ENCODE measurements around the gene DNAJC8. TPM values are rescaled to one million over a fixed set of nuclear protein-coding genes. Genes with fewer than 3 reads are reported as not detected.

DNAJC8 gene
- total RNA-seq, 3 donors from 2014 or later (not counting 1 experiment from before 2014, with no cell fraction given): 85.3 to 85.9 (median 85.4) TPM

- no peak overlapping the region for H3K27ac Mint-ChIP-seq
- H3K4me1 ChIP-seq (ENCODE audit: control insufficient read depth, insufficient read depth, low read length): peaks cover 3% of the 10 kb centered on the region
- DNase-seq (no peak), ATAC-seq (no peak)
- H3K9me3 Mint-ChIP-seq: no peaks in the 10 kb centered on the region
- H3K4me3 ChIP-seq (ENCODE audit: low read length): no peak overlapping the region
- no peaks in the 10 kb centered on the region for H3K9me3 ChIP-seq (ENCODE audit: control insufficient read depth, insufficient read depth, low read length)
- H3K27me3 Mint-ChIP-seq (ENCODE audit: low read depth in 2 of 2): peaks cover 0 to 4% of the 10 kb centered on the region in 2 donors
- H3K27ac ChIP-seq (ENCODE audit: low read length): no peak overlapping the region
- H3K4me1 Mint-ChIP-seq: peaks cover 0 to 15% of the 10 kb centered on the region in 2 donors
- H3K36me3 ChIP-seq (ENCODE audit: control insufficient read depth, insufficient read depth, low read length): no peaks in the 10 kb centered on the region
- H3K36me3 Mint-ChIP-seq: no peaks in the 10 kb centered on the region
- 95% methylated on average over 5 of the region's 5 CpGs for WGBS (ENCODE audit: insufficient coverage)
- no peaks in the 10 kb centered on the region for H3K27me3 ChIP-seq (ENCODE audit: control insufficient read depth, insufficient read depth, low read length)
- intact Hi-C loops (cut with micrococcal nuclease): no loop called here
- H3K4me3 Mint-ChIP-seq: no peak overlapping the region
- TF ChIP-seq, protein P1, sequence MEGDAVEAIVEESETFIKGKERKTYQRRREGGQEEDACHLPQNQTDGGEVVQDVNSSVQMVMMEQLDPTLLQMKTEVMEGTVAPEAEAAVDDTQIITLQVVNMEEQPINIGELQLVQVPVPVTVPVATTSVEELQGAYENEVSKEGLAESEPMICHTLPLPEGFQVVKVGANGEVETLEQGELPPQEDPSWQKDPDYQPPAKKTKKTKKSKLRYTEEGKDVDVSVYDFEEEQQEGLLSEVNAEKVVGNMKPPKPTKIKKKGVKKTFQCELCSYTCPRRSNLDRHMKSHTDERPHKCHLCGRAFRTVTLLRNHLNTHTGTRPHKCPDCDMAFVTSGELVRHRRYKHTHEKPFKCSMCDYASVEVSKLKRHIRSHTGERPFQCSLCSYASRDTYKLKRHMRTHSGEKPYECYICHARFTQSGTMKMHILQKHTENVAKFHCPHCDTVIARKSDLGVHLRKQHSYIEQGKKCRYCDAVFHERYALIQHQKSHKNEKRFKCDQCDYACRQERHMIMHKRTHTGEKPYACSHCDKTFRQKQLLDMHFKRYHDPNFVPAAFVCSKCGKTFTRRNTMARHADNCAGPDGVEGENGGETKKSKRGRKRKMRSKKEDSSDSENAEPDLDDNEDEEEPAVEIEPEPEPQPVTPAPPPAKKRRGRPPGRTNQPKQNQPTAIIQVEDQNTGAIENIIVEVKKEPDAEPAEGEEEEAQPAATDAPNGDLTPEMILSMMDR (IDR thresholded peaks at IDR 0.05): no peak
Observed at GRCh38 chr1:28160782-28161266, 72.0 kb downstream of the DNAJC8 start.

GRCh38 chr1:28159680-28160079 lies 73.1 kb downstream of the DNAJC8 start:
- Mint-ChIP-seq H3K9me3 (no peaks in the 10 kb centered on the region), H3K36me3 (no peaks in the 10 kb centered on the region), H3K27me3 (ENCODE audit: low read depth in 2 of 2) (peaks cover 0 to 4% of the 10 kb centered on the region in 2 donors), H3K4me3 (no peak overlapping the region), H3K27ac (no peak overlapping the region), H3K4me1 (peaks cover 0 to 21% of the 10 kb centered on the region in 2 donors)
- TF ChIP-seq, protein P1 (IDR thresholded peaks at IDR 0.05): no peak
- Histone ChIP-seq H3K27me3 (ENCODE audit: control insufficient read depth, insufficient read depth, low read length) (no peaks in the 10 kb centered on the region), H3K36me3 (ENCODE audit: control insufficient read depth, insufficient read depth, low read length) (no peaks in the 10 kb centered on the region), H3K4me3 (ENCODE audit: low read length) (no peak overlapping the region), H3K9me3 (ENCODE audit: control insufficient read depth, insufficient read depth, low read length) (no peaks in the 10 kb centered on the region), H3K4me1 (ENCODE audit: control insufficient read depth, insufficient read depth, low read length) (peaks cover 12% of the 10 kb centered on the region), H3K27ac (ENCODE audit: low read length) (no peak overlapping the region)
- DNase-seq (no peak), ATAC-seq (no peak)
- intact Hi-C loops (cut with micrococcal nuclease): no loop called here
- 95% methylated on average over 6 of the region's 7 CpGs for WGBS (ENCODE audit: insufficient coverage)

GRCh38 chr1:28159243-28159642 lies 73.6 kb downstream of the DNAJC8 start:
- 96% methylated on average over 4 of the region's 4 CpGs for WGBS (ENCODE audit: insufficient coverage)
- H3K36me3 ChIP-seq (ENCODE audit: control insufficient read depth, insufficient read depth, low read length): no peaks in the 10 kb centered on the region
- ATAC-seq: no peak
- TF ChIP-seq, protein P1 (IDR thresholded peaks at IDR 0.05): no peak
- no peak overlapping the region for H3K27ac ChIP-seq (ENCODE audit: low read length)
- H3K4me3 ChIP-seq (ENCODE audit: low read length): no peak overlapping the region
- intact Hi-C loops (cut with micrococcal nuclease): no loop called here
- no peaks in the 10 kb centered on the region for H3K9me3 Mint-ChIP-seq
- H3K4me1 ChIP-seq (ENCODE audit: control insufficient read depth, insufficient read depth, low read length): peaks cover 12% of the 10 kb centered on the region
- H3K9me3 ChIP-seq (ENCODE audit: control insufficient read depth, insufficient read depth, low read length): no peaks in the 10 kb centered on the region
- H3K4me1 Mint-ChIP-seq: peaks cover 0 to 21% of the 10 kb centered on the region in 2 donors
- no peak overlapping the region for H3K4me3 Mint-ChIP-seq
- peaks cover 0 to 4% of the 10 kb centered on the region in 2 donors for H3K27me3 Mint-ChIP-seq (ENCODE audit: low read depth in 2 of 2)
- no peaks in the 10 kb centered on the region for H3K36me3 Mint-ChIP-seq
- no peak overlapping the region for H3K27ac Mint-ChIP-seq
- H3K27me3 ChIP-seq (ENCODE audit: control insufficient read depth, insufficient read depth, low read length): no peaks in the 10 kb centered on the region
- DNase-seq: no peak

DNA sequence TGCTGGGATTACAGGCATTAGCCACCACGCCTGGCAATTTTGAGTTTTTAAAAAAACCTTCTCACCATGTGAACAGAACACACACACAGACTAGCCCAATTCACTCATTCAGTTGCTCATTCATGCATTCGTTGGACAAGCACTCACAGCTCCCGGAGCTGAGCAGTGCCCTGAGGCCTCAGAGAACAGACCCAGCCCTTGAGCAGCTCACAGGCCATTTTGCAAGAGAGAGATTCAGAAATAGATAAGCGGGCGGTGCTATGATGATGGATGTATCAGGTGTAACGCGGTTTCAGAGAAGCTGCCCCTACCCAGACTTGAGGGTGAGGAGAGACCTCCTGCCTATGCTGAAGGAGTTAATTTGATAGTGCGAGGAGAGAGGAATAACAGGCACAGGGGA lies 74.9 kb downstream of the DNAJC8 start:
- peaks cover 0 to 2% of the 10 kb centered on the region in 2 donors for H3K27me3 Mint-ChIP-seq (ENCODE audit: low read depth in 2 of 2)
- Histone ChIP-seq H3K27ac (ENCODE audit: low read length) (no peak overlapping the region), H3K9me3 (ENCODE audit: control insufficient read depth, insufficient read depth, low read length) (no peaks in the 10 kb centered on the region), H3K27me3 (ENCODE audit: control insufficient read depth, insufficient read depth, low read length) (no peaks in the 10 kb centered on the region), H3K4me1 (ENCODE audit: control insufficient read depth, insufficient read depth, low read length) (peaks cover 12% of the 10 kb centered on the region), H3K4me3 (ENCODE audit: low read length) (no peak overlapping the region), H3K36me3 (ENCODE audit: control insufficient read depth, insufficient read depth, low read length) (no peaks in the 10 kb centered on the region)
- intact Hi-C loops (cut with micrococcal nuclease): no loop called here
- H3K4me3 Mint-ChIP-seq: no peak overlapping the region
- DNase-seq (no peak), ATAC-seq (no peak)
- no peaks in the 10 kb centered on the region for H3K9me3 Mint-ChIP-seq
- TF ChIP-seq, protein P1 (IDR thresholded peaks at IDR 0.05): no peak
- no peaks in the 10 kb centered on the region for H3K36me3 Mint-ChIP-seq
- H3K4me1 Mint-ChIP-seq: peaks cover 0 to 21% of the 10 kb centered on the region in 2 donors
- 96% methylated on average over 8 of the region's 8 CpGs for WGBS (ENCODE audit: insufficient coverage)
- no peak overlapping the region for H3K27ac Mint-ChIP-seq

All from natural killer cell (primary cell).